HG02588 (cell line): ENCODE data around the gene PRTFDC1.
"Not testable (repeated sequence)": the region's sequence is repeated elsewhere in the genome, so short reads cannot be mapped to it uniquely, and the experiment has no call there.

Source experiments
- ATAC-seq: cut with Tn5 transposase; IDR thresholded peaks from one replicate; pipeline ENCODE4 v1.9.1; 2021; ENCODE audit warnings: mild to moderate bottlenecking, moderate library complexity; ENCODE audit not compliant: unreplicated experiment

The PRTFDC1 gene

GRCh38 chr10:24935504-24936292, 16.7 kb downstream of the PRTFDC1 start:
- no peak for ATAC-seq

DNA sequence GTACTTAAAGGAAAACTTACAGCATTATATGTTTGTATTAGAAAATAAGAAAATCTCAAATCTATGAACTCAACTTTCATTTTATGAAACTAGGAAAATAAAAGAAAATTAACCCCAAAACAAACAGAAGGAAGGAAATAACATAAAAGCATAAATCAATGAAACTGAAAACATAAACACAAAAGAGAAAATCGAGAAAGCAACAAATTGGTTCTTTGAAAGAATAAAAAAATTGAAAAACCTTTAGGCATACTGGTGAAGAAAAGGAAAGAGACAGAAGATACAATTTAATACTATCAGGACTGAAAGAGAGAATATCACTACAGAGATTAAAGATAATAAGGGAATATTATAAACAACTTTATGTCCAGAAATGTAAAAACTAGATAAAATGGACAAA, 21.2 kb downstream of the PRTFDC1 start:
- ATAC-seq = no peak

DNA sequence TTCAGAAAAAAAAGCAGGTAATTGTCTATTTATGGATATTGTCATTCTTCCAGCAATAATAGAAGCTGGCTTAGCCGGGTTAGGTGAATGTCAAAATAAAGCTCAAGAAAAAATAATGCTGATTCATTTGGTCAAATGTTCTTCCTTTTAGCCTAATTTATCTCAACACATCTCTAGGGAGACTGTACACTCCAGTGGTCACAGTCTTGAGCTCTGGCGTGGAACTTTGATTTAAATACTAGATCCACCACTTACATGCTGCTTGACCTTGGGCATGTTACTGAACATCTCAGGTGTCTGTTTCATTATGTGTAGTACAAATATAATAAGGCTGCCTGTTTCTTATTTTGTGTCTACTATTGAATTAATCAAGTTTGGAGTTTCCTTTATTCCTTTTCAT, 22.0 kb downstream of the PRTFDC1 start:
- peak; percentile 56 for ATAC-seq

- no peak for ATAC-seq
Observed at GRCh38 chr10:24929904-24930303, 22.5 kb downstream of the PRTFDC1 start.

DNA sequence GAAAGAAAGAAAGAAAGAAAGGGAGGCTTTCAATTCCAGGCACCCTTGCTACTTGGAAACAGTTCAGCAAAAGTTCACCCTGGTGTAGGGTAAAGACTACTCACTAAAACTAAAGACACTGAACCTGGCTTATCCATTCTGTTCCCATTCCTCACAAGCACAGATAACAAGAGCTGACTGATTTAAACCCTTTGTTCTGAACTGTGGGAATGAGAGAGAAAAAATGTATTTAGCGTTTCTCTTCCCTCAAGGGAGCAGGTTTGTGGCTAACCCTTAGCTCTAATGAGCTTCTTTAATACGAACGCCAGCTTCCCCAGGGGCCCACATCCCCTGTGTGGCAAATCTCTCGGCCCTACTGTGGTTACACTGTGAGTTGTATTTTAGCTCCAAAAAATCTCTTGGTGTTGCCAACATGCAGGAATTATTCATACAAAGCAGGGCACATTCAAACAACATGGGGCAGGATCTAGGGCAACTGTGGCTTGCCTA, 23.3 kb downstream of the PRTFDC1 start:
- no peak for ATAC-seq

GRCh38 chr10:24928163-24928562, 24.2 kb downstream of the PRTFDC1 start:
- no peak for ATAC-seq

DNA sequence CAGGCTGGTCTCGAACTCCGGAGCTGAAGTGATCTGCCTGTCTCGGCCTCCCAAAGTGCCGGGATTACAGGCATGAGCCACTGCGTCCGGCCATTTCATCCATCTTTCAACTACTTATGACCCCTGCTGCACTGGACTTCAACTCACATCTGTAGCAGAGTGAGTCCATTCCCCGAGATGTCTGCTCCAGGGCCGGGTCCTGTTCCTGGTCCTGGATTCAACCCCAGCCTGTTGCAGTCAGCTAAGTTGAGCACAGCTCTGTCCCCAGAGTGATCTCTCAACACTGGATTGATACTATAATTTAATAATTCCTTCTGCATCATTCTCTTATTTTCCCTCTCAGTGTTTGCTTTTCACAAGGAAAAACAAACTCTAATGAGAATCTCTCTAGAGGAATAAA, 25.8 kb downstream of the PRTFDC1 start:
- ATAC-seq = no peak

- ATAC-seq = no peak
Observed at GRCh38 chr10:24925799-24926198, 26.6 kb downstream of the PRTFDC1 start.

- not testable (repeated sequence) for ATAC-seq
Observed at GRCh38 chr10:24924483-24924882, 27.9 kb downstream of the PRTFDC1 start.

- not testable (repeated sequence) for ATAC-seq
Observed at GRCh38 chr10:24922222-24922868, 30.1 kb downstream of the PRTFDC1 start.

DNA sequence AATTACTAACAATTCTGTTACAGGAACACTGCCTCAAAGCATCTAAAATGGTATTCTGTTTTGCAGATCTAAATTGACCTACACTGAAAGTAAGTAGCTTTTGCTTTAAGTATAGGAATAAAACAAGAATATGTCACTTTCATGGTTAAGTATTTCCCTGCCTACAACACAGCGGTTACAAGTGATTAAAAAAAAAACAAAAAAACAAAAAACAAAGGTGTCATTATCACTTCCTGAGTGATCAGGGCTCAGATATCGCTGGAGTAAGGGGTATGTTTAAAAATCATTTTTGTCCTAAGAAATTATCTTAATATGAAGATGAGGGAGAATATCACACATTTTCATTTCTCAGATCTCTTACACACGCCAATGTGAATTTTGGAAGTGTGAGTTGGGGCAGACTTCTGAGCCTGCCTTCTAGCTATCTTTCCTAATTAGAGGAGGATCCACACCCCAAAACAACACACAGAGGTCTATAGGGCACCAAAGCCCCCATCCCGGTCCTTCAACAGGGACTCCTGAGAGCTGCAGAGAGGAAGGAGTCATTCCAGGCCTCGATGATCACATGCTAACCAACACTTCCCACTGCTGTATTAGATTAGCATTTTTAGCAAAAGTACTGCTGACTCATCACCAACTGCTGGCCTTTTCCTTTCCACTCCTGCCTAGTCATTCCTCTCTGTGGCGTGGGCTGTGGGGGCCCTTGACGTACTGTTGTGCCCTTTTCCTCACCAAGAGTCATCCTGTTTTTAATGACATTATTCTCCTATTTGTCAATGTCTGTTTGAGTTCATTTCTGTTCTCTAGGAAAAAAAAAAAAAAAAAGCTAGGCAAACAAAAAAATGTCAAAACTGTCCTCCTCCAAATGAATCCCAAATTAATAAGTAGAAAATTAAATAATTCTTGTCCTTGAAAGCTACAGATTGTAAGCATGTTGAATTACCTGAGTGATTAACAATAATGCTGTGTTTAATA, 31.2 kb downstream of the PRTFDC1 start:
- peak; percentile 97 for ATAC-seq

DNA sequence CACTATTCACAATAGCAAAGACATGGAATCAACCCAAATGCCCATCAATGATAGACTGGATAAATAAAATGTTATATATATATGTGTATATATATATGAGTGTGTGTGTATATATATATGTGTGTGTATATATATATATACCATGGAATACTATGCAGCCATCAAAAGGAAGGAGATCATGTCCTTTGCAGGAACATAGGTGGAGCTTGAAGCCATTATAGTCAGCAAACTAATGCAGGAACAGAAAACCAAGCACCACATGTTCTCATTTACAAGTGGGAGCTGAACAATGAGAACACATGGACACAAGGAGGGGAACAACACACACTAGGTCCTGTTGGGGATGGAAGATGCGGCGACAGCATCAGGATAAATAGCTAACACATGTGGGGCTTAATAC, 32.2 kb downstream of the PRTFDC1 start:
- not testable (repeated sequence) for ATAC-seq

DNA sequence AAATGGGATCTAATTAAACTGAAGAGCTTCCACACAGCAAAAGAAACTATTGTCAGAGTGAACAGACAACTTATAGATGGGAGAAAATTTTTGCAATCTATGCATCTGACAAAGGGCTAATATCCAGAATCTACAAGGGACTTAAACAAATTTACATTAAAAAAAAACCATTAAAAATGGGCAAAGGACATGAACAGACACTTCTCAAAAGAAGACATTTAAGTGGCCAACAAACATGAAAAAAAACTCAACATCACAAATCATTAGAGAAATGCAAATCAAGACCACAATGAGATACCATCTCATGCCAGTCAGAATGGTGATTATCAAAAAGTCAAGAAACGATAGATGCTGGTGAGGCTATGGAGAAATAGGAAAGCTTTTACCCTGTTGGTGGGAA, 32.8 kb downstream of the PRTFDC1 start:
- ATAC-seq = not testable (repeated sequence)

GRCh38 chr10:24917979-24918378, 34.4 kb downstream of the PRTFDC1 start:
- ATAC-seq = no peak

DNA sequence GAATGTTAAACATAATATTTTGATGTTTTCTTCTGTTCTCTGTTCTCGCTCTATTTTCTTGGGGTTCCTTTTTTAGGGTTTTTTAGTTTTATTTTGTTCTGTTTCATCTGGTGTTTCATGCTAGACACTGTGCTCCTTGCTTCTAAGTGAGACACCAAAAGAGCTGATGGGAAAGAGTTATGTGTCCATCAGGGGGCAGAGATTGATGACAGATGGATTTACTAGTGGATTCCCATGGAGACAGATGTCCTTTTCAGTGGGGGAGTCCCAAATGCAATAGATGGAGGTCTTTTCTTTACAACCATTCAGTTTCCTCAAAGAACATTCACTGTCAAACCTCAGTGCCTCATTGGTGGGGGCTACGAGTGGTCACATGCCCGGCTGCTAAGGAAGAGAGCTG, 34.9 kb downstream of the PRTFDC1 start:
- ATAC-seq = no peak

DNA sequence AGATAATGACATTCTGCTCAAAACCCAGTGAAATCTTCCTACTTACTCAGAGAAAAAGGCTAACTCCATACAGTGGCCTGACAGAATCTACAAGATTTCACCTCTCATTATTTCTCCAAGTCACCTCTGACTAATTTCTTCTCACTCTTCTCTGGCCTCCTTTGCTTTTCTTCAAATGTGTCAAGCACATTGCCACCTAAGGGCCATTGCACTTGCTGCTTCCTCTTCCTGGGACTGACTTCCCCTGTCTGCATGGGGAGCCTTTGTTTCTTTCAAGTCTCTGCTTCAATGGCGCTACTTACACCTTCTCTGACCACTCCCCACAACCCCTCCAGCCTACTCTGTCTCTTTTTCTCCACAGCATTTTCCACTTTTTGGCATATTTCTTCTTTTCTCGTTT, 36.0 kb downstream of the PRTFDC1 start:
- ATAC-seq = no peak

GRCh38 chr10:24915304-24915703, 37.1 kb downstream of the PRTFDC1 start:
- no peak for ATAC-seq

- ATAC-seq = no peak
Observed at GRCh38 chr10:24914148-24914547, 38.3 kb downstream of the PRTFDC1 start.

- ATAC-seq = no peak
Observed at GRCh38 chr10:24912215-24912614, 40.2 kb downstream of the PRTFDC1 start.

DNA sequence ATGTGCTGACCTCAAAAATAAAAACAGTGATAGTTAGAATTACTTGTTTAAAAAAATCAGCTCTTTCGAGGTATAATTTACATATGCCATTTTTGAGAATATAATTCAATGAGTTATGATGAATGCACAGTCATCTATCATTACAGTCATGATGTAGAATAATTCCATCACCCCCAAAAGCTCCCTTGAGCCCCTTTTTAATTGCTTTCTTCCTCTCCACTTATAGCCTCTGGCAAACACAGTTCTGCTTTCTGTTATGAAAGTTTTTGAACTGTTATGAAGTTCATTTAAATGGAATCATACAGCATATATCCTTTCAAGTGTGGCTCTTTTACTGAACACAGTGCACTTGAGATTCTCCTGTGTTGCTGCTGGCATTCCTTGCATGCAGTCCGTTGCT, 41.4 kb downstream of the PRTFDC1 start:
- ATAC-seq = no peak

DNA sequence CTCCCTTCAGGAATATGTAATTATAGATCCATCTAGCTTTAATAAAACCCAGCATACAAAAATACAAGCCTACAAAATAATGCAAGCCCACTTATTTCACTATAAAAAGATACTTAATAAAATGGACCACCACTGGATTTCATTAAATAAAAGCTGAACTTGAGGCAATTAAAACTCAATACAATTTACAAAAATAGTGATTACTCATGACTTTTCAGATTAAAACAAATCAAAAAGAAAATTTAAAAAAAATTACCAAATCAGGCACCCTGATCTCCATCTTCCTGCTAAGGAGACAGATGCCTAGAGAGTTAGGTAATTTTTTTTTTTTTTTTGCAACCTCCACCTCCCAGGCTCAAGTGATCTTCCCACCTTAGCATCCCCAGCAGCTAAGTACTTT, 41.8 kb downstream of the PRTFDC1 start:
- no peak for ATAC-seq
